ENCODE measurements around the gene PNPLA7. TPM values are rescaled to one million over a fixed set of nuclear protein-coding genes. Genes with fewer than 3 reads are reported as not detected.

The PNPLA7 gene
- total and polyA plus RNA-seq, 2 donors (not counting 1 experiment from before 2014, with no cell fraction given): 18.7 to 29.9 TPM

GRCh38 chr9:137486545-137487453 is 63.4 kb downstream of the PNPLA7 start:
- Histone ChIP-seq H4K20me1 (ENCODE audit: control insufficient read depth, insufficient read depth, low read length, poor library complexity, severe bottlenecking) (no peaks in the 10 kb centered on the region), H3K27me3 (replicated peaks in 1 of 4; ENCODE audit: control extremely low read depth in 1 of 4, control insufficient read depth in 3 of 4, insufficient read depth in 4 of 4, low read length in 3 of 4) (no peaks in the 10 kb centered on the region), H3K36me3 (replicated peaks in 1 of 2; ENCODE audit: control extremely low read depth in 1 of 2, control insufficient read depth in 1 of 2, extremely low read depth in 1 of 2, insufficient read depth in 2 of 2, low read length in 1 of 2) (peaks cover 0 to 11% of the 10 kb centered on the region in 2 experiments), H2AFZ (ENCODE audit: insufficient read depth, low read depth, low read length, poor library complexity, severe bottlenecking) (no peak overlapping the region), H3K4me1 (ENCODE audit: control insufficient read depth in 2 of 2, insufficient read depth in 2 of 2, low read length in 2 of 2) (no peaks in the 10 kb centered on the region), H3K9me3 (ENCODE audit: control extremely low read depth in 1 of 3, control insufficient read depth in 2 of 3, insufficient read depth in 1 of 3, low read length in 2 of 3) (no peaks in the 10 kb centered on the region), H3K27ac (ENCODE audit: low read length in 2 of 2) (no peak overlapping the region), H3K79me2 (ENCODE audit: control insufficient read depth, insufficient read depth, low read length) (no peaks in the 10 kb centered on the region), H3K4me3 (ENCODE audit: control extremely low read depth in 1 of 5, extremely low read depth in 1 of 5, insufficient read depth in 1 of 5, low read depth in 2 of 5, low read length in 4 of 5) (no peak overlapping the region), H3K9ac (ENCODE audit: low read length) (no peak overlapping the region), H3K4me2 (replicated peaks; ENCODE audit: low read depth, low read length, poor library complexity, severe bottlenecking) (no peak overlapping the region)
- no peaks in the 10 kb centered on the region for H3K9me3 Mint-ChIP-seq (ENCODE audit: insufficient read depth)
- no peak overlapping the region for H3K27ac Mint-ChIP-seq
- H3K4me3 Mint-ChIP-seq: no peak overlapping the region
- no peak for TF ChIP-seq EZH2 (IDR thresholded peaks at IDR 0.05; ENCODE audit: borderline replicate concordance, insufficient read depth, low read depth, low read length, poor library complexity, severe bottlenecking)
- TF ChIP-seq, protein P1, sequence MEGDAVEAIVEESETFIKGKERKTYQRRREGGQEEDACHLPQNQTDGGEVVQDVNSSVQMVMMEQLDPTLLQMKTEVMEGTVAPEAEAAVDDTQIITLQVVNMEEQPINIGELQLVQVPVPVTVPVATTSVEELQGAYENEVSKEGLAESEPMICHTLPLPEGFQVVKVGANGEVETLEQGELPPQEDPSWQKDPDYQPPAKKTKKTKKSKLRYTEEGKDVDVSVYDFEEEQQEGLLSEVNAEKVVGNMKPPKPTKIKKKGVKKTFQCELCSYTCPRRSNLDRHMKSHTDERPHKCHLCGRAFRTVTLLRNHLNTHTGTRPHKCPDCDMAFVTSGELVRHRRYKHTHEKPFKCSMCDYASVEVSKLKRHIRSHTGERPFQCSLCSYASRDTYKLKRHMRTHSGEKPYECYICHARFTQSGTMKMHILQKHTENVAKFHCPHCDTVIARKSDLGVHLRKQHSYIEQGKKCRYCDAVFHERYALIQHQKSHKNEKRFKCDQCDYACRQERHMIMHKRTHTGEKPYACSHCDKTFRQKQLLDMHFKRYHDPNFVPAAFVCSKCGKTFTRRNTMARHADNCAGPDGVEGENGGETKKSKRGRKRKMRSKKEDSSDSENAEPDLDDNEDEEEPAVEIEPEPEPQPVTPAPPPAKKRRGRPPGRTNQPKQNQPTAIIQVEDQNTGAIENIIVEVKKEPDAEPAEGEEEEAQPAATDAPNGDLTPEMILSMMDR (IDR thresholded peaks at IDR 0.05): no peak
- H3K4me1 Mint-ChIP-seq: no peaks in the 10 kb centered on the region
- POLR2A ChIA-PET: no interaction called here
- CTCF ChIA-PET: no interaction called here
- H3K27me3 Mint-ChIP-seq: no peaks in the 10 kb centered on the region
- no peak for DNase-seq
- 94% methylated on average over 34 of the region's 35 CpGs for WGBS (ENCODE audit: insufficient coverage)
- intact Hi-C loops (cut with micrococcal nuclease): no loop called here
- ATAC-seq (ENCODE audit: low read depth): no peak

DNA sequence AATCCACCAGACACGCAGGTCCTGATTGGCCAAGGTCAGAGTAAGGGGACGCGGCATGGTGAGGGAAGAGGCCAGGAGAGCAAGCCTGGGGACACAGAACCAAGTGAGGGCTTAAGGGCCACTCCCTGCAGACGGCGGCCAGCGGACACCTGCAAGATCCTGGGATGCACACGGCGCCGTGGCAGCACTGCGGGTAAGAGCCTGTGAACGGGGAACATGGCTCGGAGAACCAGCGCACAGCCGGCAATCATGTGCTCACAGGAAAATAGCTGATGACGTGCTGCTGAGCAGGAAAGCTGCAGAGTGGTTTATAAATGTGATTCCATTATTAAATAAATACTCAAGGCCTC is 64.1 kb downstream of the PNPLA7 start:
- TF ChIP-seq, protein P1 (IDR thresholded peaks at IDR 0.05): no peak
- TF ChIP-seq EZH2 (IDR thresholded peaks at IDR 0.05; ENCODE audit: borderline replicate concordance, insufficient read depth, low read depth, low read length, poor library complexity, severe bottlenecking): no peak
- intact Hi-C loops (cut with micrococcal nuclease): no loop called here
- Histone ChIP-seq H3K9ac (ENCODE audit: low read length) (no peak overlapping the region), H3K4me1 (ENCODE audit: control insufficient read depth in 2 of 2, insufficient read depth in 2 of 2, low read length in 2 of 2) (no peaks in the 10 kb centered on the region), H3K27ac (ENCODE audit: low read length in 2 of 2) (no peak overlapping the region), H3K27me3 (replicated peaks in 1 of 4; ENCODE audit: control extremely low read depth in 1 of 4, control insufficient read depth in 3 of 4, insufficient read depth in 4 of 4, low read length in 3 of 4) (no peaks in the 10 kb centered on the region), H3K4me2 (replicated peaks; ENCODE audit: low read depth, low read length, poor library complexity, severe bottlenecking) (no peak overlapping the region), H3K9me3 (ENCODE audit: control extremely low read depth in 1 of 3, control insufficient read depth in 2 of 3, insufficient read depth in 1 of 3, low read length in 2 of 3) (no peaks in the 10 kb centered on the region), H3K36me3 (replicated peaks in 1 of 2; ENCODE audit: control extremely low read depth in 1 of 2, control insufficient read depth in 1 of 2, extremely low read depth in 1 of 2, insufficient read depth in 2 of 2, low read length in 1 of 2) (peaks cover 0 to 5% of the 10 kb centered on the region in 2 experiments), H3K79me2 (ENCODE audit: control insufficient read depth, insufficient read depth, low read length) (no peaks in the 10 kb centered on the region), H3K4me3 (ENCODE audit: control extremely low read depth in 1 of 5, extremely low read depth in 1 of 5, insufficient read depth in 1 of 5, low read depth in 2 of 5, low read length in 4 of 5) (no peak overlapping the region), H4K20me1 (ENCODE audit: control insufficient read depth, insufficient read depth, low read length, poor library complexity, severe bottlenecking) (no peaks in the 10 kb centered on the region), H2AFZ (ENCODE audit: insufficient read depth, low read depth, low read length, poor library complexity, severe bottlenecking) (no peak overlapping the region)
- Mint-ChIP-seq H3K4me3 (no peak overlapping the region), H3K9me3 (ENCODE audit: insufficient read depth) (no peaks in the 10 kb centered on the region), H3K27ac (no peak overlapping the region), H3K4me1 (no peaks in the 10 kb centered on the region), H3K27me3 (no peaks in the 10 kb centered on the region)
- no peak for DNase-seq
- no peak for ATAC-seq (ENCODE audit: low read depth)
- CTCF ChIA-PET: no interaction called here
- POLR2A ChIA-PET: no interaction called here
- 98% methylated on average over 11 of the region's 15 CpGs for WGBS (ENCODE audit: insufficient coverage)

All from B cell (primary cell).